Breast epithelium (tissue), 3 donors: ENCODE data around the gene AGAP1.

Experiments
- CTCF ChIP-seq, 3 donors: fragments of 450-650 bp; IDR thresholded peaks; one replicate each; pipeline ENCODE4 v1.5.1; 2016 to 2017; ENCODE audit warnings: antibody characterized with exemption in 3 of 3, mild to moderate bottlenecking in 3 of 3, moderate library complexity in 3 of 3
- POLR2A ChIP-seq: fragments of 450-650 bp; IDR thresholded peaks from one replicate; pipeline ENCODE4 v1.6.1; 2016; ENCODE audit warnings: antibody characterized with exemption, mild to moderate bottlenecking, moderate library complexity

- TF ChIP-seq CTCF (IDR thresholded peaks at IDR 0.05) (no peak), POLR2A (no peak)
These were observed 83.8 kb downstream of the AGAP1 start for GRCh38 chr2:235577404-235578330.
